HepG2 (cell line): ENCODE data around the gene NPVF.

ENCODE experiments used
- EED ChIP-seq: sonication (generic); formaldehyde crosslinking; IDR thresholded peaks from 2 replicates; pipeline ENCODE4 v1.5.0; 2020; ENCODE audit warnings: mild to moderate bottlenecking, missing genetic modification reagents
- EZH2 ChIP-seq: conservative IDR thresholded peaks from 2 replicates; pipeline ENCODE4 v1.6.1; 2012; ENCODE audit warnings: mild to moderate bottlenecking, low read depth, low read length, moderate library complexity

- no peak for TF ChIP-seq EZH2
- TF ChIP-seq EED (CRISPR knock-in tag) = no peak
Measured at GRCh38 chr7:25192043-25192442, 36.2 kb downstream of the NPVF start.
